T-helper 17 cell (primary cell): ENCODE results near the gene TLL1. TPM values are rescaled to one million over a fixed set of nuclear protein-coding genes. Genes with fewer than 3 reads are reported as not detected.

Source experiments
- ATAC-seq: fragments of 150-1000 bp; cut with Tn5 transposase; 2 replicates; pipeline ENCODE4 v1.10.0; 2021; ENCODE audit warnings: mild to moderate bottlenecking, moderate library complexity
- DNase-seq, 3 donors: peaks; one replicate each; pipeline versions ENCODE4 v3.0.0 to v3.0.0-alpha.2; 2020 to 2021
- H3K9me3 ChIP-seq: one replicate; pipeline ENCODE4 v1.7.0; 2013; ENCODE audit warnings: low read length, mild to moderate bottlenecking; ENCODE audit not compliant: control insufficient read depth, poor library complexity, severe bottlenecking
- H3K27ac Mint-ChIP-seq: one replicate; pipeline ENCODE4 v1.8.0; 2022; ENCODE audit warnings: mild to moderate bottlenecking, moderate library complexity, mixed read lengths
- H3K27me3 Mint-ChIP-seq: one replicate; pipeline ENCODE4 v1.8.0; 2022; ENCODE audit warnings: mixed read lengths
- H3K36me3 Mint-ChIP-seq: one replicate; pipeline ENCODE4 v1.8.0; 2022; ENCODE audit warnings: low read depth, mixed read lengths
- H3K4me1 Mint-ChIP-seq: one replicate; pipeline ENCODE4 v1.8.0; 2022; ENCODE audit warnings: mild to moderate bottlenecking, mixed read lengths
- H3K4me3 Mint-ChIP-seq: one replicate; pipeline ENCODE4 v1.8.0; 2022; ENCODE audit warnings: mild to moderate bottlenecking, moderate library complexity, mixed read lengths
- total RNA-seq, 4 donors: library from RNA in 2 of 4; stranded (reverse) in 2 of 4; gene quantifications; one replicate each; pipeline ENCODE4 v1.2.3 and lab custom pipeline; 2022 to 2026

Gene TLL1
- total RNA-seq (not detected), total RNA-seq (lab: John Stamatoyannopoulos, UW) (0 reads per million in 2 donors)

DNA sequence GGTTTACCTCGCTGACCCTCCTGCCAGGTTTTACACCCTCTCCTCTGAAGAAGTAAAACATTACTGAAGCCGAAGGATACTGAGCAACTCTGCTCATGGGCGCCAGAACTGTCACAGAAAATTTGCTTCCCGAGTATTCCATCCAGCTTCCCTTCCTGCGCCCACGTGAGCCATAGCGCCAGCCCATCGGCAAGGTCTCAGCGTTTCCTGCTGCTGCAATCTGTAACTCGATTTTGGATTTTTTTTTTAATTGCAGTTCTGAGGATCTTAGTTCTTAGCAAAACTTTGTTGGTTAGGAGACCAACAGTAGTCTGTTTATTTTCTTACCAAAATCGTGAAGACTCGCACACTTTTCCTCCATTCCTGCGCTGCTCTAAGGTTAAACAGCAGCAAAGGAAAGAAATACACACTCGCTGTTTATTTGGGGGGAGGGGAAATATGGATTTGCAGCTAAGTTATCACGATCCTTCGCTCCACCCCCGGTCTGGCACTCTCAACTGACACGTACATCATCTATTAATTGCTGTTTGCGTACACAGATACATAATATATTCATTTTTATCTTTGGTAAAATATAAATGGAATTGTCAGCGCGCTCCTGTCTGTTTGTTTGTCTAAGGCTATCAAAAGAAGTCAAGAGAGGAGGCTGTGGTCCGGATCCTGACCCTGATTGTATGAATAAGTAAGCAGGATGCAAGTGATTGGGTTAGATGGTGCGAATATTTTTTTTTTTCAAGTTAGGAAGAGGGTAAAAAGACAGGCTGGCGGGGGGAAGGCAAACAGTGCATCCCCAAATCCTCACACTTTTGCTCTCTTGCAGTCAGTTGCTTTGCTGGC, at the start of gene TLL1:
Gene TLL1 (plus strand): TSS at position 777 of the 837 bp plus-strand sequence. CDS start 668 bp downstream, outside the sequence.
- Mint-ChIP-seq H3K27me3 (peaks cover 52% of the 10 kb centered on the region), H3K36me3 (no peaks in the 10 kb centered on the region), H3K4me1 (peaks cover 5% of the 10 kb centered on the region), H3K4me3 (peak within 1 kb of the TSS; percentile 36), H3K27ac (no peak within 1 kb of the TSS)
- ATAC-seq (no peak), DNase-seq (no peak)
- H3K9me3 ChIP-seq, result no peaks in the 10 kb centered on the region

DNA sequence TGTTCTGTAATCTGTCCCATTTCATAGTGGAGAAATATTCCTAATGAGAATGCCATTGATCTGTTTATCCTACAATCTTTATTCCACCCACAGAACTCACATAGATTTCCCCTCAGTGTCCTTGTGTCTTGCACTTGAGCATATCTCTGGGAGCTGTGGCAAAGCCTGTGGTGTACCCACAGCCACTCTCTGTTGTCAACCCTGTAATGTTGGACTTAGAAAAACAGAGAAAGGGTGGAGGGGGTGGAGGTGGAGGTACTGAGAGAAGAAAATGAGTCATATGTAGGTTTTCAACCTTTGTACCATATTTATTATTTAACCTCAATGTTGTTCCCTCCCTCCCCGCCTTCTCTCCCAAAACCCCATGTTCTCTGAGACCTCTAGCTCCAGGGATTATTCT, 46.9 kb upstream of the TLL1 start:
- no peaks in the 10 kb centered on the region for H3K36me3 Mint-ChIP-seq
- ATAC-seq (no peak), DNase-seq (no peak)
- H3K27ac Mint-ChIP-seq, result no peak overlapping the region
- no peaks in the 10 kb centered on the region for H3K9me3 ChIP-seq
- no peaks in the 10 kb centered on the region for H3K27me3 Mint-ChIP-seq
- no peaks in the 10 kb centered on the region for H3K4me1 Mint-ChIP-seq
- no peak overlapping the region for H3K4me3 Mint-ChIP-seq

DNA sequence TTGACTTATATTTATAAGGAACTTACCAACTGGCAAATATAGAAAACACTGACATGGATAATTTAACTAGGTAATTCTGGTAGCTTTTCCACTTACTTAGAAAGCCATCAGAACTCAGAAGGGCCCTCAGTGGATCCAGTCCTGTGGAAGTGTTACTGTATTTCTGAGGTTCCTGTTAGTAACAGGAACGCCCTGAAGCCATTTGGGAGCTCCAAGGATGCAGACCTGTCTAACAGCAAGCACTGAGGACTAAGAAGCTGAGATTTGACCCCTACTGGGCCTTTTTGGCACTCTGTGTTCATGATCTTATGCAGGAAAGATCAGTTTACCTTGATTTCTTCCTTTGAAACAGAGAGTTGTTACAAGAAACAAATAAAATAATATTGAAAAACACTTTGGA, 46.0 kb upstream of the TLL1 start:
- H3K4me1 Mint-ChIP-seq, result no peaks in the 10 kb centered on the region
- no peaks in the 10 kb centered on the region for H3K27me3 Mint-ChIP-seq
- no peaks in the 10 kb centered on the region for H3K36me3 Mint-ChIP-seq
- H3K9me3 ChIP-seq, result no peaks in the 10 kb centered on the region
- no peak for ATAC-seq
- H3K4me3 Mint-ChIP-seq, result no peak overlapping the region
- H3K27ac Mint-ChIP-seq, result no peak overlapping the region
- DNase-seq, result no peak

GRCh38 chr4:165828928-165829327, 44.1 kb upstream of the TLL1 start:
- no peaks in the 10 kb centered on the region for H3K4me1 Mint-ChIP-seq
- no peak for ATAC-seq
- no peak overlapping the region for H3K27ac Mint-ChIP-seq
- H3K27me3 Mint-ChIP-seq, result no peaks in the 10 kb centered on the region
- DNase-seq, result no peak
- no peaks in the 10 kb centered on the region for H3K9me3 ChIP-seq
- no peaks in the 10 kb centered on the region for H3K36me3 Mint-ChIP-seq
- H3K4me3 Mint-ChIP-seq, result no peak overlapping the region

- Mint-ChIP-seq H3K4me3 (no peak overlapping the region), H3K36me3 (no peaks in the 10 kb centered on the region), H3K27ac (no peak overlapping the region), H3K27me3 (no peaks in the 10 kb centered on the region), H3K4me1 (no peaks in the 10 kb centered on the region)
- DNase-seq (no peak), ATAC-seq (no peak)
- H3K9me3 ChIP-seq, result no peaks in the 10 kb centered on the region
Measured at GRCh38 chr4:165834116-165834515, 38.9 kb upstream of the TLL1 start.

GRCh38 chr4:165838575-165838974, 34.5 kb upstream of the TLL1 start:
- Mint-ChIP-seq H3K36me3 (no peaks in the 10 kb centered on the region), H3K27me3 (no peaks in the 10 kb centered on the region), H3K4me3 (no peak overlapping the region), H3K4me1 (no peaks in the 10 kb centered on the region), H3K27ac (no peak overlapping the region)
- ATAC-seq (no peak), DNase-seq (no peak)
- H3K9me3 ChIP-seq, result no peaks in the 10 kb centered on the region

- no peaks in the 10 kb centered on the region for H3K9me3 ChIP-seq
- no peaks in the 10 kb centered on the region for H3K36me3 Mint-ChIP-seq
- H3K4me3 Mint-ChIP-seq, result no peak overlapping the region
- H3K4me1 Mint-ChIP-seq, result no peaks in the 10 kb centered on the region
- no peaks in the 10 kb centered on the region for H3K27me3 Mint-ChIP-seq
- no peak for ATAC-seq
- DNase-seq, result no peak
- H3K27ac Mint-ChIP-seq, result no peak overlapping the region
Measured at GRCh38 chr4:165839615-165840333, 33.3 kb upstream of the TLL1 start.

DNA sequence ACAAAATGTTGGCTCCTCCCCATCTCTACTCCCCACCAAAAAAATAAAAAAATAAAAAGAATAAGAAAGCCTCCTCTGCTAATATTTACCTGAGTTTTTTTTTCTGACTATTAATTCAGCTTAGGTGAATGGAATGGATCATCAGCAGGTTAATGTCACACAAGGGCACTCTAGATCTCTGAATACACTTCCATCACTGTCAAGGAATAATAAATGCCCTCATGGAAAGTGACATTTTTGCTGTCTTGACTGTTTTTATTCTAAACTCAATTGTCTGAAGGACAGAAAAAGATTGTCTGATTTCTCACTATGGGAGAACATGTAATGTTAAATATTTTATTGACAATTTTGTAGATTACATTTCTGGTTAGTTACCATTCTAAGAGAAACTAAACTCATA, 30.4 kb upstream of the TLL1 start:
- Mint-ChIP-seq H3K4me3 (no peak overlapping the region), H3K4me1 (no peaks in the 10 kb centered on the region), H3K27me3 (no peaks in the 10 kb centered on the region), H3K36me3 (no peaks in the 10 kb centered on the region), H3K27ac (no peak overlapping the region)
- ATAC-seq (no peak), DNase-seq (no peak)
- H3K9me3 ChIP-seq, result no peaks in the 10 kb centered on the region

GRCh38 chr4:165844161-165844560, 28.9 kb upstream of the TLL1 start:
- DNase-seq (no peak), ATAC-seq (no peak)
- H3K9me3 ChIP-seq, result no peaks in the 10 kb centered on the region
- H3K36me3 Mint-ChIP-seq, result no peaks in the 10 kb centered on the region
- H3K27me3 Mint-ChIP-seq, result no peaks in the 10 kb centered on the region
- H3K4me1 Mint-ChIP-seq, result no peaks in the 10 kb centered on the region
- no peak overlapping the region for H3K27ac Mint-ChIP-seq
- H3K4me3 Mint-ChIP-seq, result no peak overlapping the region

GRCh38 chr4:165851256-165851655, 21.8 kb upstream of the TLL1 start:
- ATAC-seq (no peak), DNase-seq (no peak)
- Mint-ChIP-seq H3K27me3 (no peaks in the 10 kb centered on the region), H3K27ac (no peak overlapping the region), H3K36me3 (no peaks in the 10 kb centered on the region), H3K4me3 (no peak overlapping the region), H3K4me1 (no peaks in the 10 kb centered on the region)
- H3K9me3 ChIP-seq, result no peaks in the 10 kb centered on the region

DNA sequence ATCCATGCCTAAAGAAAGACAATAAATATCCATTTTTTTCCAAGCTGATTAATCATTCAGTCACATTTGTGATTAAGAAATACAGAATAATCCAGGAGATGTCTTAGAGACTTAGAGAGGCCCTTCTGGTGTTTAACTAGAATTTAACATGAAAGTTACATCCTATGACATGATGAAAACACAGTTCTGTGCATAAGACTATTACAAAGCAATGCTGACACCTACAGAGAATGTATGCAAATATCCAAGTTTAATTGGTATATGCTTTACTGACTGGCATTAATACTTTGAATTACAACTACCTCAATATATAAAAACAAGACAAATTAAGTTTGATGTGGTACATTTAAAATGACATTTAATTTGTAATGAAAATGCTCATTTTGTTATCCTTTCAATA, 17.8 kb upstream of the TLL1 start:
- ATAC-seq (no peak), DNase-seq (no peak)
- Mint-ChIP-seq H3K36me3 (no peaks in the 10 kb centered on the region), H3K4me1 (no peaks in the 10 kb centered on the region), H3K27ac (no peak overlapping the region), H3K27me3 (no peaks in the 10 kb centered on the region), H3K4me3 (no peak overlapping the region)
- H3K9me3 ChIP-seq, result no peaks in the 10 kb centered on the region

DNA sequence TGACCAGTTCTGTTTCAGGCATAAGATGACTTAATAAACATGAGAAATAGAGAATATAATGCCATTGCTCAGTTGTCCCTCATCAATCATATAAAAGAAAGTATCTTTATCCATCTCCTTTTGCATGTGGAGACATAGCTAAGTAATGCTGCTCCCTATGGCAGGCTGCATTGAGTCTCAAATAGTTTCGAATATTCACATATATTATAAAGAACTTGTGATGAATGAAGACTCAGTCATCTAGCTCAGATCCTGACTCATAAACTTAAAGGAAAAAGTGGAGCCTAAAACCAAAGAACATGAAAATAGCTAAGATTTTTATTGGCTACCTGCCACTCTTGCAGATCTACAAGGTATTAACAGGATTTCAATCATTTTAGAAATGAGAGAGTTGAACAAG, 11.7 kb upstream of the TLL1 start:
- no peaks in the 10 kb centered on the region for H3K4me1 Mint-ChIP-seq

DNA sequence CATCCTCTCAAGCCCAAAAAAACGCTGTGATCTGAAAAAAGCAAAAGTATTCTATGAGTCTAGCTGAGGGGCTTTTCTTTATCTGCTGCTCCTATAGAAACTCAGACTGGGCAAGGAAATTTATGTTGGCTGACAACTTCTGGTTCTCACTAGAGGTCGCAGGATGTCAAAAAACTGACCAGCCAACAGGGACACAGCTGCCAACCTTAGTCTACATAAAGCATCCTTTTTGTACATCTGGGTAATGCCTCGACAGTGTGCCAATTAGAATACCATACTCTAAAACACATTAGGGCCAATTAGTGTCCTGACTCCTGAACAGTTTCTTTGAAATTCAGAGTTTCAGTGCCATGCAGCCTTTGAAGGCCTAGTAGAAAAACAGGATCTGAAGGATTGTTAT, 8.8 kb upstream of the TLL1 start:
- H3K36me3 Mint-ChIP-seq, result no peaks in the 10 kb centered on the region
- H3K4me3 Mint-ChIP-seq, result no peak overlapping the region
- no peak for ATAC-seq
- H3K9me3 ChIP-seq, result no peaks in the 10 kb centered on the region
- H3K4me1 Mint-ChIP-seq, result no peaks in the 10 kb centered on the region
- no peaks in the 10 kb centered on the region for H3K27me3 Mint-ChIP-seq
- no peak for DNase-seq
- no peak overlapping the region for H3K27ac Mint-ChIP-seq

More for the DNA sequence above, 11.7 kb upstream of the TLL1 start:
- H3K27me3 Mint-ChIP-seq, result no peaks in the 10 kb centered on the region
- H3K4me3 Mint-ChIP-seq, result no peak overlapping the region
- no peak overlapping the region for H3K27ac Mint-ChIP-seq
- no peaks in the 10 kb centered on the region for H3K36me3 Mint-ChIP-seq
- H3K9me3 ChIP-seq, result no peaks in the 10 kb centered on the region
- DNase-seq, result no peak
- no peak for ATAC-seq
